HG02981 (cell line): ENCODE measurements around the gene VTI1B.
"Not testable (repeated sequence)": the region's sequence is repeated elsewhere in the genome, so short reads cannot be mapped to it uniquely, and the experiment has no call there.

Source experiments
- ATAC-seq: cut with Tn5 transposase; IDR thresholded peaks from one replicate; pipeline ENCODE4 v1.9.1; 2021; ENCODE audit warnings: mild to moderate bottlenecking, moderate library complexity; ENCODE audit not compliant: unreplicated experiment

Gene VTI1B

DNA sequence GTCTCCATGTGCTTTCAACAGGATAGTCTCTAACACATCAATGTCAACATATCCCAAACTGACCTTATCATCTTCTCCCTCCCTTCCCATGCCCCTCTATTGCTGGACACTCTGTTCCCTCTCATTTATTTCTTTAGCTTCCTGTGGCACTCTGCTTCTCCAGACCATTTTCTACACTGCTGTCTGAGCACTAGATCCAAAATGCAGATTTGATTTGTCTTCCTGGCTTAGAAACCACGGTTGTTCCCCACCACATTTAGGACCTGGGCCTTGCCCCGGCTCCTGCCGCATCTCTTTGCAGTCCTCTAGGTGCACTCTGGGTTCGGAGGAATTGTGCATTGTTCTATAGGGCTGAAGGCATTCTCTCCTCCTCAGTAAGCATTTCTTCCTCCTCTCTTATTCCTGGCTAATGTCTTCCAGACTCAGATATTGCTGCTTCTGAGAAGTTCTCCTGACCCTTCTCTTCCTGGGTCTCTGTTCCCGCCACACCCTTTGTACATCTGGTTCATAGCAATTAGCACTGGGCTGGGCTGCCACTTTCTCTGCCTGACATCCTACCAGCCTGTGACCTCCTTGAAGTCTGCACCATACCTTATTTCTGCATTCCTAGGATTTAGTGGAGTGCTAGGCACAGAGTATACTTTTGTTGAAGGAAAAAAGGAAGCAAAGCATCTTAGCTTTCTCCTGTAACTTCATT is 40.8 kb downstream of the VTI1B start:
- ATAC-seq: no peak

DNA sequence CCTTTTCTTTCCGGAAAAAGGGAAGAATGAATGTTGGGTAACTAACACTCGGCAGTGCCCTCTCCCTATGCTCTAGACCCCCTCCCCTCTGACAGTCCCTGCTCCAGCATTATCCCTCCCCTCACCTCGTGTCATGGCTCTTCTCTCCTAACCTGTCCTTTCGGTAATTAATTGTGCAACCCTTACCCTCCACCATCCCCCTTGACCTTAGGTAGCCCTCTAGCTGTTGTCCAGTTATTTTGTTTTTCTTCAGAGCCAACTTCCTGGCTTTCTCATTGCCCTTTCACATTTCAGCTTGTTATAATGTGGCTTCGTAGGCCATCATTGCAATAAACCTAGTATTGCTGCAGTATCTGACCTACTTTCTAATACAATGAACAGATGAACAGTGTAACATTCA is 43.5 kb downstream of the VTI1B start:
- ATAC-seq: no peak

DNA sequence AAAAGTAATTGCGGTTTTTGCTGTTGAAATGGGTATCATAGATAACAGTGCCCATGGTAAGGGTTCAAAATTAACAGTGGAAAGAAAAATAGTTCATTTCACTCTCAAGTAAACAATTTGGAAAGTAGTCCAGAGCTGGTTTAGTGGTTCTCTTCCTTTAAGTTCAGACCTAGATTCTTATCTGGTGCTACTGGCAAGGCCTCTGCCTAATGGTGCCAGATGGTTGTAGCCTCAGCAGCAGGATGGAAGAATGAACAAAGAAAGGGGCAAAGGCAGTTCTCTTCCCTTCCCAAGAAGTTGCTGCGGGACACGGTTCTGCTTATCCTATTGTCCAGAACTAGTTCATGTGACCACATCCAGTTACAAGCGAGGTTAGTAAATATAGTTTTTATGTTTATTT is 44.2 kb downstream of the VTI1B start:
- ATAC-seq: no peak

DNA sequence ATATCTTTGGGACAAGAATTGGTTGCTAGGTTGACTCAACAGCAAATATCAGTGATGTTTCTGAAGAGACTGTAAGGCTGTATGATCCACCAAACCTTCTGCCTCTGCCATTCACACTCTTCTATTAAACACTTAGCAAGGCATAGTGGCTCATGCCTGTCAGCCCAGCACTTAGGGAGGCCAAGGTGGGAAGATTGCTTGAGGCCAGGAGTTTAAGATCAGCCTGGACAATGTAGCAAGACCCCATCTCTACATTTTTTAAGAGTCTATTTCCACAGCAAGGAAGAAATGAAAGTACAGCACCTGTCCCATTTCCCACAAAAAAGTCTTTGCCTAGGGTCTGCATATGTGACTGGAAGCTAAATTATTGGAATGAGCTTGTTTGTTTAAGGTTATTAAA is 46.9 kb downstream of the VTI1B start:
- no peak for ATAC-seq

DNA sequence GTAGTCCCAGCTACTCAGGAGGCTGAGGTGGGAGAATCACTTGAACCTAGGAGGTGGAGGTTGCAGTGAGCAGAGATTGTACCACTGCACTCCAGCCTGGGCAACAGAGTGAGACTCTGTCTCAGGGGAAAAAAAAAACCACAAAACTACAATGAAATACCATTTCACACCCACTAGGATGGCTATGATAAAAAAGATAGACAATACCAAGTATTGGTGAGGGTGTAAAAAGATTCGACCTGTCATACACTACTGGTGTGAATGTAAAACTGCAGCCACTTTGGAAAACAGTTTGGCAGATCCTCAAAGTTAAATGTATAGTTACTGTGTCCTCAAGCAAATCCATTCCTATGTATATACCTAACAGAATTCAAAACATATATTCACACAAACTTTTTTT is 48.3 kb downstream of the VTI1B start:
- not testable (repeated sequence) for ATAC-seq

DNA sequence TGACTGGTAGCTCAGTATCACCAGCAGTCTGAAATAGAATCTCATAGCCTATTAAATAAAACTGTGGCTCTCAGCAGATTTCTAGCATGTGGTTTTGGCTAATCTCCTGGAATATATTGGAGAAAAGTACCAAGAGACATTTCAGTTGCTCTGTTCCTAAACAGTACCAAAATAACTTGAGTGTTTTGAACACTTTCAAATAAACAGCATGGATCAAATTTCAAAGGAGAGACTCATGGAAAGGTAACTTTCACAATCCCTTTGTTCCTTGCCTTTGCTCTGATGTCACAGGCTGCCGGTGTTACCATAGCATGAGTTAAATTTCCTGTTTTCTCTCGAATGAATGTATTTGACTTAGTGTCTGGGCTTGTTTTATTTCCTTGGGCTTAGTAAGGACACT is 51.3 kb downstream of the VTI1B start:
- no peak for ATAC-seq

DNA sequence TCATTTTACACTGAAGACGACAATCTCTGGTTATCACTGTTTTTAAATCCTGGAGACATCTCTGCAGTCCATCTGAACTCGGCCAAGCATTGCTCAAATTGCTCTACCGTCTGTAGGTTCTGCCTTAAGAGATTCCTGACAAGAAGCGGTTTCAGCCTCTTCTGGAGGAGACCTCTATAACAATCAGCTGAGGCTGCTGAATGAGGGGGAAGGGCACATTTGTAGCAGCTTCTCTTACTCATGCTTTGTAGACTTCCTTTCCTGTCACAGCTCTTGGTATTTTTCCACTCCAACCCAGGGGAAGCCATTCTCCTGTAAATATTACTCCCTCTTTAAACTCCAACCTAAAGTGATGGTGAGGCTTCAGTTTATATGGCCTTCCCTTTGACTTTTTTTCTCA is 51.8 kb downstream of the VTI1B start:
- no peak for ATAC-seq

DNA sequence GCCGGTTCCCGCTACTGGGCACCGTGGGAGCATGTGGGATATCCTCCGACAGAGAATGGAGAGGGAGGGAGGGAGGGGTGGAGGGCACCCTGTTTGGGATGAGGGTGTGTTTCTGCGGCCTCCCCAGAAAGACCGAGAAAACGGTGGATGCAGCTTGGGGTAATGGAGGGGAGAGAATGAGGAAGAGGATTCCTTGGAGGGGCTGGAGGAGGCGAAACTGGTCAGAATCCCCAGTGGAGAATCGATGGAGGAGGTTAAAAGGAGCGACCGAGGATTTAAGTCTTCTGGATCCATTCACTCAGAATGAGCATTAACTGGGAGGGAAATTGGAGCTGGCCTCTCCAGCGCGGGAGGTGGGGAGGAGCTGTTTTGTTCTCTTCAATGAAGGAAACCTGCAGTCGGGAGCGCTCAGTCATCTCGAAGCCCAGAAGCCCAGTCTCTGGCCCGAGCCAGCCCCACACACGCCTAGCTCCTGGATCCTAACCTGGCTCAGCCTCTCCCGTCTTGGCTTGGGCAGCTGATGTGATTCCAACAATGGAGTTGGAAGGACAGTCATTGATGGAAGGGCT is 54.1 kb downstream of the VTI1B start:
- no peak for ATAC-seq

DNA sequence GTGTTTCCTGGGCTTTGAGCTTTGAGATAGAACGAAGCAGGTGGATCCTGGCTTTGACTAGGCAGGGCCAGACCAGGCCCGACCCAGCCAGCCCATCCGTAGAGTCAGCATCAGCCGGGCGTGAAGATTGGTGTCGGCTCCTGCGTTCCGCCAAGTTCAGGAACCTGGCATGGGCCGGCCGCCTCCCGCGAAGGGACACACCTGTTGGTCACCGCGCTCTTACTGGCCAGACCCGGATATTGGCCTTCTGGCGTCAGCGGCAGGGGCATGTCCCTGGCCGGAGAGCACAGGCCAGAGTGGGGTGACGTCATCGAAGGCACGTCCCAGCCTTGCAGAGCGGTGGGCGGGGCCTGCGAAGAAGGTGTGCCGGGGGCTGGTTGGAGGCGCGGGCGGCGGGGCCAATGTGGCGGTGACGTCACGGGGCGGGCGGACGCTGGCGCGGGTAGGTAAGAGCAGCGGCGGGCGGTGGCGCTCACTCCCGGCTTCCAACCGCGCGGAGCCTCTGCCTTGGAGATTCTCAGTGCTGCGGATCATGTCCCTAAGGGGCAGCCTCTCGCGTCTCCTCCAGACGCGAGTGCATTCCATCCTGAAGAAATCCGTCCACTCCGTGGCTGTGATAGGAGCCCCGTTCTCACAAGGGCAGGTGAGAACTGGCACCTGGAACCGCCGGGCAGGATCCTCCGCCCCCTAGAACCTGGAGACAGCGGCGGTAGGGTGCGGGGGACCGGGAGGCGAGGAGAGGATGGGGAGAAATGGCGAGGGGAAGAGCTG is 54.8 kb downstream of the VTI1B start, which contains the start of gene ARG2:
ARG2 (plus strand) TSS at position 475 of the 771 bp plus-strand sequence; CDS start at position 533, 58 bp downstream.
- ATAC-seq: peak; percentile 89

DNA sequence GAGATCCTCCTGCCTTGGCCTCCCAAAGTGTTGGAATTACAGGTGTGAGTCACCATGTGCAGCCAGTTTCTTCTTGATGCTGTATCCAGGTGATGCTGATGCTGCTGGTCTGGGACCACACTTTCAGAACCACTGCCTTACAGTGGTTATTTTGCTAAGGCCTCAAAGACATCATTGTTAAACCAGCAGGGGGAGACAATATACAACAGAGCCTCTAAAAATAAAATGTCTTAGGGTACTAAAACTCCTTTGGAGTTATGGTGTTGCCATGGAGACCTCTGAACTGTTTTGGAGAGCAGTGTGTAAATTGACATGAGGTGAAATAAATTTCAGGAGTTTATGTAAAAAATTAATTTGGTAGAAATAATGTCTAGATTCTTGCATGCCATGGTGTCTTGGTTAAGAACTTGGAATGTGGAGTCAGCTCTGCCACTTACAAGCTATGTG is 55.8 kb downstream of the VTI1B start:
- ATAC-seq: peak; percentile 44

DNA sequence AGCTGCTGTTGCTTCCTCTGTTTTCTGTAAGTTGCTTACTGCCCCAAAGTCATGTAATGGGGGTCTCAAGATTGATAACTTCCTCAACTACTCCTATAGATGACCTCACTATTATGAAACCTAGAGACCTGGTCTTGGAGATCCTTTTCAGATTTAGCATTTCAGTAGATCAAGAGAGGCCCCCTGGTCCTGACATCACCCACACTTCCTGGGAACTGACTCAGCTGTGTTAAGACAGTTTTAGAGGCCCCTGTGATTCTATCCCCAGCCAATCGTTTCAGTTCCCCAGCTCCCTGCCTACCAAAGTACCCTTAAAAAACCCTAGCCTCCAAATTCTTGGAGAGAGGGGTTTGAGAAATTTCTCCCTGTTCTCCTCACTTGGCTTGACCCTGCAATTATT is 63.9 kb downstream of the VTI1B start:
- no peak for ATAC-seq

DNA sequence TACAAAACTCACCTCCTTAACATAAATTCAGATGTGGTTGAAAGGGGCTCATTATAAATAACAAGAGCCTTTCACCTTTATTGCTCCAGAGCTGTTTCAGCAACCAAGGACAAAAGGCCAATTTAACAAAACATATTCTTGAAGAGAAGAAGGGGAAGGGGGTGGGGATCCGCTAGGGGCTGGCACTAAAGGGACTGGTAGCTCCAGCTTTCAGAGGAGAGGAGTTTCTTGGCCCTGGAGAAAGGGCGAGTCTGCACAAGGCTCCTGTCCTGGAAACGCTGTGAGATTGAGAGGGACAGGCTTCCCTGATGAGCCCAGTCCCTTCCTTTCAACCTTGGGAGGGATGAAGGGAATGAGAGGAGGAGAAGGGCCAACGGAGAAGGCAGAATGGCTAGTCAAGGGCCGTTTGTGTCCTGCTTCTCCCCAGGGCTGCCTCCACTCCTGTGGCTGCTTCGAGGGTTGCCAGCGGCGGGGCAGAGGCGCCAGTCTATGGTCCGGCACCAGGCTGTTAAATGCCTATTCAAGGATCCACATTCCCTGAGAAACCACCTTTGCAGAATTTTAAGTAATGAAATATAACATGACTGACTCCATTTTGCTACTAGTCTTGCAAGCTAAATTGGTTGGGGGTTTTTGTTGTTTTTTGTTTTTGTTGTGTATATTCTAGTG is 64.7 kb downstream of the VTI1B start:
- ATAC-seq: no peak

DNA sequence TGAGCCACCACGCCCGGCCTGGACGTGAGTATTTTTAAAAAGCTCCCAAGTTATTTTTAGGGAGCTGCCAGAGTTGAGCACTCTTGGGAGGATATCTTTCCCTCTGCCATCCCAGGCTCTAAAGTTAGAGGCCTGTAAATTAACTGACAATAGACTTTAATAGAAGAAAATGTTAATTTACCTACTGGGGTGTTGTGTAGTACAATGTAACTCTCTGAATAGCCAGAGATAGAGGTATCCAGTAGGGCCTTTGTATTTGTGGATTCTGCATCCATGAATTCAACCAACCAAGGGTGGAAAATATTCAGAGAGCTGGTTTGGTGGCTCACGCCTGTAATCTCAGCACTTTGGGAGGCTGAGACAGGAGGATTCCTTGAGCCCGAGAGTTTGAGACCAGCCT is 66.8 kb downstream of the VTI1B start:
- ATAC-seq: no peak

DNA sequence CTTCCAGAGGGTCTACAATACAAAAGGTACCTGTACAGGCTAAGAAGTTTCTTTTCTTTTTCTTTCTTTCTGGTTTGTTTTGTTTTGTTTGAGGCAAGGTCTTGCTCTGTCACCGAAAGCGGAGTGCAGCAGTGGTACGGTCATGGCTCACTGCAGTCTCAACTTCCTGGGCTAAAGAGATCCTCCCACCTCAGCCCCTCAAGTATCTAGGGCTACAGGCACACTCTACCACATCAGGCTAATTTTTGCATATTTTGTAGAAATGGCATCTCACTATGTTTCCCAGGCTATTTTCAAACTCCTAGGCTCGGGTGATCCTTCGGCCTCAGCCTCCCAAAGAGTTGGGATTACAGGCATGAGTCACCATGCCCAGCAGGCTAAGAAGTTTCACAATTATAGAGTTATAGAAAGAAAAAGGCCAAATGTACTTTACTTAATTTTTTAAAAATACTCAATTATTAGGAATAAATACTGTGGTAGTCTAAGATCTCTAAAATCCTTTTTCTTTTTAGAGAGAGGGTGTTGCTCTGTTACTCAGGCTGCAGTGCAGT is 71.4 kb downstream of the VTI1B start:
- peak; percentile 80 for ATAC-seq

DNA sequence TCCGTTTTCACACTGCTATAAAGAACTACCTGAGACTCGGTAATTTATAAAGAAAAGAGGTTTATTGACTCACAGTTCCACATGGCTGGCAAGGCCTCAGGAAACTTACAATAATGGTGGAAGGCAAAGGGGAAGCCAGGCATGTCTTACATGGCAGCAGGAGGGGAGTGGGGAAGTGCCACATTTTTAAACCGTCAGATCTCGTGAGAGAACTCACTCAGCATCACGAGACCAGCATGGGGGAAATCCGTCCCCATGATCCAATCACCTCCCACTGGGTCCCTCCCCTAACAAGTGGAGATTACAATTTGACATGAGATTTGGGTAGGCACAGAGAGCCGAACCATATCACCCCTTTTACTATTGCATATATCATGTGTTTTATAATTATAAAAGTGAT is 72.4 kb downstream of the VTI1B start:
- ATAC-seq: no peak

DNA sequence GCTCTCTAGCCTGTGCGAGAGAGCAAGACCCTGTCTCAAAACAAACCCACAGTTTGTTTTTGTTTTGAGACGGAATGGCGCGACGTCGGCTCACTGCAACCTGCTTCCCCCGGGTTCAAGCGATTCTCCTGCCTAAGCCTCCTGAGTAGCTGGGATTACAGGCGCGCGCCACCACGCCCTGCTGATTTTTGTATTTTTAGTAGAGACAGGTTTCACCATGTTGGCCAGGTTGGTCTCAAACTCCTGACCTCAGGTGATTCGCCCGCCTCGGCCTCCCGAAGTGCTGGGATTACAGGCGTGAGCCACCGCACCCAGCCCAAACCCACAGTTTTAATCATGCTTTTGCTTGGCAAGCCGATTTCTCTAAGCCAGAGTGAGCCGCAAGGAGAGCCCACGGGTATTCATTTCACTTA is 73.9 kb downstream of the VTI1B start:
- ATAC-seq: not testable (repeated sequence)

DNA sequence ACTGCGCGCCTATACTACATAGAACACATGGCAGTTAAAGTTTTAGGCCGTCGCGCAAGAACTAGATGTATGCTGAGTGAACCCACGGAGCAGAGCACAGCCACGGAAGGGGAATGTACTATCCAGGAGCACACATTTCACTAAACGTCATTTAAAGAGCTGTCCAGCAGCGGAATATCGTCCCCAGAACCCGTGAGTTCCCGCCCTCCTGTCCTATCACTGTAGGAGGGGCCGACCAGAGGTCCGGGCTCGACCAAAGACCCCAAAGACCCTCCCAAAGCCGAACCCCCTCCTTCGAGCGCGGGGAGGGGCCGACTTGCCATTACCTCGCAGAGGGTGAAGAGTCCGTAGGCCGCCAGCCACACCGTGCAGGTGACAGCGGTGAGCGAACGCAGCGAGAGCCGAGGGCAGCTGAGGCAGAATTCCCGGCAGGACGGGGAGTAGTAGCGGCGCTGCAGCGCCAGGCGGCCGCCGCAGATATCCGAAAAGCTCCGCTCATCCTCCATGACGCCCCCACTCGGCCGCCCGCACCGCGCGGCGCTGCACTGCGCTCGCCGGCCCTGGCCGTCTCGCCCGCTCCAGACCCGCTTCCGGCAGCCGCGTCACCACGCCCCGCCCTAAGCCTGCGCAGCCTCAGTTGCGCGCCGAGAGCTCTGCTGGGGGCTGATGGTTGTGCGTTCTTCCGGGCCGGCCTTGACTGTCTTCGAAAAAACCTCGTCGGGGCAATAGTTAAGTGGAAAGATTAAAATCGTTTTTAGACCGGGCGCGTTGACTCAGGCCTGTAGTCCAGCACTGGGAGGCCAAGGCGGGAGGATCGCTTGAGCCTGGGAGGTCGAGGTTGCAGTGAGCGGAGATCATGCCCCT is 74.5 kb downstream of the VTI1B start, which contains the start of gene PIGH:
PIGH (minus strand) TSS at position 571 of the 864 bp plus-strand sequence; CDS start at position 506, 65 bp downstream.
- ATAC-seq: peak; percentile 91
